Urinary bladder (tissue), 4 donors: ENCODE data around the gene NDUFS8. TPM values are rescaled to one million over a fixed set of nuclear protein-coding genes. Genes with fewer than 3 reads are reported as not detected.
A peak's percentile ranks its signal among the peaks of the same experiment; 100 is the strongest.
"Not testable (repeated sequence)": the region's sequence is repeated elsewhere in the genome, so short reads cannot be mapped to it uniquely, and the experiment has no call there.

Source experiments
- DNase-seq: peaks from one replicate; pipeline ENCODE4 v3.0.0-alpha.2; 2015; ENCODE audit errors: extremely low spot score
- H3K27ac ChIP-seq: one replicate; pipeline ENCODE4 v1.5.1; 2013; ENCODE audit warnings: low read depth, mild to moderate bottlenecking, moderate library complexity
- H3K36me3 ChIP-seq: one replicate; pipeline ENCODE4 v1.6.1; 2013; ENCODE audit warnings: mild to moderate bottlenecking, moderate library complexity; ENCODE audit not compliant: insufficient read depth
- H3K4me1 ChIP-seq: one replicate; pipeline ENCODE4 v1.6.1; 2013; ENCODE audit warnings: mild to moderate bottlenecking, moderate library complexity; ENCODE audit not compliant: insufficient read depth
- H3K4me3 ChIP-seq: one replicate; pipeline ENCODE4 v1.5.1; 2013; ENCODE audit warnings: low read depth, low read length
- WGBS: extraction: QIAGEN DNeasy Blood & Tissue Kit; methylation state at CpG from one replicate; pipeline ENCODE4 v1.1.7; 2013; 5-methylcytosine and 5-hydroxymethylcytosine counted together
- polyA plus RNA-seq: library from polyadenylated mRNA; stranded (reverse); fragments of 200-250 nt; gene quantifications from one replicate; pipeline ENCODE4 v1.2.3, GENCODE V29; 2013
- total RNA-seq: library from RNA; depleted of rRNA; stranded (reverse); fragments of >200 nt; gene quantifications from one replicate; pipeline ENCODE4 v1.2.3, GENCODE V29; 2014
- donor health status: healthy with polysubstance abuse.
- donor health status: healthy.

Gene NDUFS8
- total RNA-seq (57.0 TPM), polyA plus RNA-seq (172 TPM)

DNA sequence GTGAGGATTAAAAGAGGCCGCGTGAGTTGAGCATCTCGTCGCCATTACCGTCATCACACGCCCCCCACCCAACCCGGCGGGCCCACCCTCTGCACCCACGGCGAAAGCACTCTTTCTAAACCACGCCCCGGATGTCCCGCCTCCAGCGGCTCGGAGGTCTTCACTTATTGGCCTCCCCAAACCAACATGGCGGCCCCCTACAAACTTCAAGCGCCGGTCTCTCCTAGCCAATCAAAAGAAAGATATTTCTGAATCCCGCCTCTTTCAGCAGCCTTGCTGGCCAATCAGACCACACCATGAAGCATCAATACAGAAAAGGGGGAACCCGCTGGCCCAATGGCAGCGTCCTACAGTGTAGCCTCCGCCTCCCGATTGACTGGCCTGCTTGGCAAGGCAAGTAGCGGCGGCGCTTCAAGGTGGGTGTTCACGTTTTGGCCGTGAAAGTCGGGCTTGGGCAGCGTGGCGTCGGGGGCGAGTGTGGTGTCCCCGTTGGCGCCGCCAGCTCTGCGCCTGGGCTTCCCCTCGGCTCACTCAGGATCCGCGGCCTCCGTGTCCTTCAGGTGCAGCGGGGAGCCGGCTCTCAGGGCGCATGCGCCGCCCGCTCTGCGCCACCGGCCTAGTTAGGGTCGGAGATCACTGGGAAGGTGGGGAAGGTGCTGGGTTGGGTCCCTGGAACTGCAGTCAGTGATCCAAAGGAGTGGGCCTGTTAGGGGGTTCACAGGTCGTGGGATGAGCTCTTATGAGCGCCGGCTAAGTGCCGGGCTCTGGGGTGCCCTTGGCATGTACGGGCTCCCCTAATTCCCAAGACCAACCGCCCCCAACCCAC lies at the start of gene NDUFS8:
Gene NDUFS8, plus strand, starts transcription at position 364 of the 826 bp plus-strand sequence. CDS start 1,471 bp downstream, outside the sequence.
- Histone ChIP-seq H3K27ac (peak within 1 kb of the TSS; percentile 52), H3K4me1 (no peaks in the 10 kb centered on the region), H3K36me3 (no peaks in the 10 kb centered on the region), H3K4me3 (peak within 1 kb of the TSS; percentile 61)
- DNase-seq: peak; percentile 99
- WGBS: under 1% methylated on average over 56 of the region's 56 CpGs

DNA sequence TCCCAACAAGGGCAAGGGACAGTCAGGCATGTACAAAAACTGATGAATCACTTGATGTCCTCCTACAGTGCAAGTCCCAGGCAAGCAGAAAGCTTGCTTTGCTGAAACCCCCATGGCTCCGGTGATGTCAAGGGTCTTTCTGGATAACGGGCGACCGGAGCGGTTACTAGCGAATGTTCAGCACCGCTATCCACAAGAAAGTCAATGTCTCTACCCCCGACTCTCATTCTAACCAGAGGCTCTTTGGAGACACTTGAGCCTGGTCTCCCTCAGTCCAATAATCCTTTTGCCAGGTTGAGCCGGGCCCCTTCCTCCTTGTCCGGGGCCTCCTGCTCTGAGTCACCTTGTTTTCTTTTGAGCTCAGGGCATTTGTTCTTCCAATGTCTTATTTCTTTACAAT lies 49.3 kb upstream of the NDUFS8 start:
- not testable (repeated sequence) for H3K27ac ChIP-seq, H3K4me3 ChIP-seq, H3K4me1 ChIP-seq, H3K36me3 ChIP-seq, DNase-seq
- 85% methylated on average over 10 of the region's 10 CpGs for WGBS

DNA sequence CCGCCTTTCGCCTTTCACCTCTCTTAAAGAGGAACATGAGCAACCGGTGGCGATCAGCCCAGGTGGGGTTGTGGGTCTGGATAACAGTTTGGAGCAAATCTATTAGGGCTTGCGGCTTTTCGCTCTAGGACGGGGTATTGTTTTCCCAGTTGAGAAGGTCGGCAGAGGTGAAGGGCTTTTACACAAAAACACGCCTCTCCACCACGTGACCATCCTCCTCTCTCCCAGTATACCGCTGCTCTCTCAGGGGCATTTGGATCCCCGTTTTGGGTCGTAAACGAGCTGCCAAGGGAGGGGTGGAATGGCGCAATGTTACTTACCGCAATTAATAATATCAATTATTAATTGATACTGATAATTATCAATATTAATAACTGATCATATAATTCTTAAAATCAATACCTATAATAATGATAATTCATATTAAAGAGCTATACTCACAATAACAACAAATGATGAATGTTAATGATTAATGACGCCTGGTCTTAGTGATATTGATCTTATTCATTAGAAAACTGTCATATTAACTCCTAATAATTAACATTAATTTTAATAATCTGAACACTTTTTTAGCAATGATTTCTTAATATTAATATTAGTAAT lies 48.1 kb upstream of the NDUFS8 start:
- not testable (repeated sequence) for H3K4me1 ChIP-seq, H3K36me3 ChIP-seq, DNase-seq, H3K4me3 ChIP-seq, H3K27ac ChIP-seq
- 77% methylated on average over 17 of the region's 17 CpGs for WGBS

DNA sequence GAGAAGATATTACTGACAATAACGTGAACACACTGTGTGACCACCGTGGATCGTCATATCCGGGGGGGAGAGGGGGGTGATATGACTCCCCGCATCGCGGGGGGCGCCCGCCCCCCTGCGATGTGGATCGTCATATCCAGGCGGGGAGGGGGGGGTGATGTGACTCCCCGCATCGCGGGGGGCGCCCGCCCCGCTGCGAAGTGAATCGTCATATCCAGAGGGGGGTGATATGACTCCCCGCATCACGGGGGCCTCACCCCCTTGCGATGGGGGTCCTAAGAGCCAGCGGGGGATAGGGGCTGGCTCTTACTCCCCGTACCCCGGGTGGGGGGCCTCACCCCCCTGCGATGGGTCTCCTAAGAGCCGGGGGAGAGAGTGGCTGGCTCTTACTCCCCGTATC lies 46.5 kb upstream of the NDUFS8 start:
- Histone ChIP-seq H3K4me3 (no peak overlapping the region), H3K4me1 (no peaks in the 10 kb centered on the region), H3K36me3 (no peaks in the 10 kb centered on the region), H3K27ac (no peak overlapping the region)
- no peak for DNase-seq
- 81% methylated on average over 29 of the region's 29 CpGs for WGBS

DNA sequence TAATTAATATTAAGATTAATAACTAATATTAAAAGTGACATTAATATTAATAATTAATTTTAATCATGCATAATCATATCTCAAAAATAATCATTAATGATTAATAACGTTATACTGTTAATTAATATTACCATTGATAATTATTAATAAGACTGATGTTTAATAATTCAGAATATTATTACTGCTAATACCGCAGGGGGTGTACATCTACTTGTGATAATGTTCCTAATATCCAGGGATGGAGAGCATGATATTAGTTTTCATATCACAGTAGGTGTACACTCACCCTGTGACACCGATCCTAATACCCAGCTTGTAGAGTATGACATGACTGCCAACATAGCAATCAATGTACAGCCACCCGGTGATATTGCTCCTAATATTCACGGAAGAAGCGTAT lies 45.2 kb upstream of the NDUFS8 start:
- H3K4me1 ChIP-seq, H3K27ac ChIP-seq, H3K4me3 ChIP-seq, DNase-seq, H3K36me3 ChIP-seq: not testable (repeated sequence)
- 91% methylated on average over 6 of the region's 6 CpGs for WGBS

DNA sequence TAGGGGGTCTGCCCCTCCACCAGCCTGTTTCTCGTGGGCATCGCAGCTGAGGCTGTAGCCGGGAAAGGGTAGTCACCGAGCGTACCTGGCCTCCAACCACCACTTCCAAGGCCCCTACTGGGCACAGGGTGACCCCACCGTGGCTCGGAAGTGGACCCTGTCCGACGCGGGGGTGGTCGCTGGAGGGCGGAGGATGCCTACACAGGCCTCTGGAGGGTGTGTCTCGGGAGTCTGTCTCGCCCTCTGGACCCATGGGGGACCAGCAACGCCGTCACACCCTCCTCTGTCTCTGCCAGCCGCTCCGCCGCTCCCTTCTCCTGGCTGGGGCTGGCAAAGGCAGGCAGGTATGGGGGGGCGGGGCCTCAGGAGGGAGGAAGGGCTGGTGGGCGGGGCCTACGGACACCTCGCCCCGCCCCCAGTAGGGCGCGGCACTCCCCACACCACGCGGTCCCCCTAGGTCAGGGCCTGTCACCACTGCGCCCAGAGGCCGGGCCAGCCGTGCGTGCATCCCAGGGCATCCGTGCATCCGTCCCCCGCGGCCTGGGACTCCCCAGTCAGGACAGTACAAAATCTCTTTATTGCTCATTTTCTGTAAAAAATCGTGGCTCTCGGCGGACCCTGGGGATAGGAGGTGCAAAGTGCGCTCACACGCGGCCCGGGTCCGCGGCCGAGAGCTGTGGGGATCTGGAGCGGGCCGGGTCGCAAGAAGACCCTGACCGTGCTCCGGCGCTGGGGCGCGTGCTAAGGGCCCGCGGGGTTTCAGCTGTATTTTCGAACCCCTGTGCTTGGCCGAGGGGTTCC lies 39.7 kb upstream of the NDUFS8 start:
- not testable (repeated sequence) for H3K4me1 ChIP-seq, H3K27ac ChIP-seq, DNase-seq, H3K4me3 ChIP-seq, H3K36me3 ChIP-seq
- 16% methylated on average over 49 of the region's 58 CpGs for WGBS

DNA sequence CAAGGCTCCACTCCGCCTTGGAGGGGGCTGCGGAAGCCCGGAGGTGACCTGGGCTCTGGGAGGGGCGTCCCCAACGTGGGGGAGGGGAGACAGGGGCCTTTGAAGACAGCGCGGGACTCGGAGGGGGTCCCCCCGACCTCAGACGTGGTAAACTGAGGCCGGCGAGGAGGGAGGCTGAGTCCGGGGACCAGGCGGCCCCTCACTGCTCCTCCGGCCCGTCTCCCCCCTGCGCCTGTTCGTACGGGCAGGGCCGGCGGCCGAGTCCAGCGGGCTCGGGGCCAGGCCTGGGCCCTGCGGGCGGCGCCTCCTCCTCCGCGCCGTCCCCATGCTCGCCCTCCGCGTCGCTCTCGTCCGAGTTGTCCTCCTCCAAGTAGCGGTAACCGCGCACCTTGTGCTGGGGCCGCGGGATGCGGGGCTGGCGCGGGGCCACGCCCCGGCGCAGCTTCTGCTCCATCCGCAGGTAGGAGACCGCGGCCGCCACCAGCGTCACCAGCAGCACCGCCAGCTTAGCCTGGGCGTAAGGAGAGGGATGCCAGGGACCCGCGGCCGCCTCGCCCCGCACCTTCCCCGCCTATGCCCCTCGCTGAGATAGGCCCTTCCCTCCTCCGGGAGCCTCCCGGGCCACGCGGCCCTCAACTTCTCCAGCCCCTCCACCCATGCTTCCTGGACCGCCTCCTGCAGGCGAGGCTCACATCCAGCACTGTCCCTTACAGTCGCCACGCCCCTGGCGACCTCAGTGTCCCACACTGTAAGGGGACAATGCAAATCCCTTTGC lies 38.9 kb upstream of the NDUFS8 start:
- 20% methylated on average over 57 of the region's 70 CpGs for WGBS
- H3K4me3 ChIP-seq: not testable (repeated sequence)

DNA sequence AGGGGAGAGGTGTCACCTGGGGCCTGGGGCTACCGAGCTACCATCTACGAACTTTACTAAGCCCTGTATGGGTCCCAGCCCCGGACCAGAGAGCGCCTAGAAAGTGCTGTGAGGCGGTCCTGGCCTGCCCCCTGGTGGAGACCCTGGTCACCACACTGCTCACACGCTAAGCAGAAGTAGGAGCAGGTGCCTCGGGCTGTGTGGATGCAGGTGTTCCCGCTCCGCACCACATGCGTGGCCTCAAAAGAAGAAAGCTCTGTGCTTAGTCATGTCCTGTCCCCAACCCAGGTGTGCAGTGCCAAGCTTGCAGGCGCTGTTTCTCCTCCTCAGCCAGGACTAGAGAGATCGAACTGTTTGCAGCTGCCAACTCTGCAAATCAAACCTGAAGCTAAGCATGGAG lies 36.7 kb upstream of the NDUFS8 start:
- not testable (repeated sequence) for H3K36me3 ChIP-seq, H3K4me3 ChIP-seq, H3K27ac ChIP-seq, H3K4me1 ChIP-seq, DNase-seq
- WGBS: 45% methylated on average over 12 of the region's 12 CpGs

More for the DNA sequence above, 38.9 kb upstream of the NDUFS8 start:
- not testable (repeated sequence) for H3K27ac ChIP-seq, DNase-seq, H3K36me3 ChIP-seq, H3K4me1 ChIP-seq

DNA sequence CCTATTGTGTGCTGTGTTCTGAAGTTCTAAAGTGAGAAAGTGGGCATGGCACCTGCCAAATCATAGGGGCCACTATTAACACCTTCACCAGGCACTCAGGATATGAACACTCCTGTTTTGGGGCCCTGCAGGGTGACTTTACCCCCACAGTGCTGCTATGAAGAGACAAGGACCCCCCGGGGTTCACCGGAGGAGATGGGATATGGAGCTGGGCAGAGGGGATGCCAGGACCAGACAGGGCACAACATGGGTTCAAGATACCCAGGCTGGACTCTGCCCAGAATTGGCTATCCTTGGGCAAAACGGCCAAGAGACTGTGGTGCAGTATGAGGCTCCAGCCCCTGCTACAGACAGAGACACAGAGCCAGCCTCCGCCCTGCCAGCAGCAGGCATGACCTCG lies 36.1 kb upstream of the NDUFS8 start:
- DNase-seq, H3K27ac ChIP-seq, H3K4me1 ChIP-seq, H3K4me3 ChIP-seq, H3K36me3 ChIP-seq: not testable (repeated sequence)
- 95% methylated on average over 5 of the region's 5 CpGs for WGBS

DNA sequence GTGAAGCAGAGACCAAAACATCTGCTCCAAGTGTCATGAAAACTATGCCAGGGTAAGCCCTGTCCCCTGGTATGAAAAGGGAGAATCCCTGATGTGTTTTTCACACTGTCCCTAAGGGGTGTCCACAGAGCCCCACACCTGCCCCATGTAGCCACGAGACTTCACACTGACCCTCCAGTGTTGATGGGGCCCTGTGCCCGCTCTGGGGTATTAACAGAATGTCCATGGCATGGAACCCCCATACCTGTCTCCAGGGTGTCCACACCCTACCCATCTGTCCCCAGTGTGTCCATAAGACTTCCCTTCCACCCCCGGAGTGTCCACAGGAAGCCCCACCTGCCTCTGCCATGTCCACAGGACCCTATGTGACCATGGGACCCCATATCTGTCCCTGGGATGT lies 35.4 kb upstream of the NDUFS8 start:
- H3K4me1 ChIP-seq, DNase-seq, H3K27ac ChIP-seq, H3K36me3 ChIP-seq, H3K4me3 ChIP-seq: not testable (repeated sequence)
- 99% methylated on average over 3 of the region's 3 CpGs for WGBS

DNA sequence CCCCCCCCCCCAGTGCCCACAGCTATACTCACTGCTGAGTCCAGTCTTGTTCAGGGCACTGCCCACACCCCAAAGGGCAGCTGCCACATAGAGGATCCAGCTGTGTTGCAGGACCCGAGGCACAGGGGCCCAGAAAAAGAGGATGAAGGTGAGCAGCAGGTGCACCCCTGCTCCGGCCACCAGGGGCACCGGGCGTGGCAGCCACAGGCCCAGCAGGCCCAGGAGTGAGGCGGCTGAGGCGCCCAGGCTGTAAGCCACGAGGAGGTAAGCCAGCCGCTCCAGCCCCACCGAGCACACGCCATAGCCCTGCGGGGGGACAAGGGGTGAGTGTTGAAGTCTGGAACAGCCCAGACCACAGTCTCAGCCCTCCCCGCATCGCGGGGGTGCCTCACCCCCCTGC lies 34.9 kb upstream of the NDUFS8 start:
- not testable (repeated sequence) for DNase-seq

DNA sequence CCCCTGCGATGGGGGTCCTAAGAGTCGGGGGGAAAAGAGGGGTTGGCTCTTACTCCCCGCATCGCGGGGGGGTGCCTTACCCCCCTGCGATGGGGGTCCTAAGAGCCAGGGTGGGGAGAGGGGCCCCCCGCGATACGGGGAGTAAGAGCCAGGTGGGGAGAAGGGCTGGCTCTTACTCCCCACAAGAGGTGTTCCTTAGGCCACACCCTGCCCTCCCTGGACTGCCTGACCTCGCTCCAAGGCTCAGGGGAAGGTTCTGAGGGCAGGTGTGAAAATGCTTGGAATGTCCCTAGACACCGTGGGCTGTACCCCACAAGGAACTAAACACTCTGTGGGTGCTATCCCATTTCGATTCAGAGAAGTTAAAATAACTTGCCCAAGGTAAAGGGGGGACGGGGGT lies 34.4 kb upstream of the NDUFS8 start:
- no peak for DNase-seq
- no peaks in the 10 kb centered on the region for H3K36me3 ChIP-seq
- H3K4me3 ChIP-seq: no peak overlapping the region
- WGBS: 91% methylated on average over 13 of the region's 13 CpGs
- no peak overlapping the region for H3K27ac ChIP-seq
- H3K4me1 ChIP-seq: no peaks in the 10 kb centered on the region

More for the DNA sequence above, 34.9 kb upstream of the NDUFS8 start:
- H3K4me3 ChIP-seq, H3K36me3 ChIP-seq, H3K4me1 ChIP-seq, H3K27ac ChIP-seq: not testable (repeated sequence)
- WGBS: 80% methylated on average over 14 of the region's 14 CpGs
